Measurements from ENCODE around the gene ATXN10.
"Not testable (repeated sequence)": the region's sequence is repeated elsewhere in the genome, so short reads cannot be mapped to it uniquely, and the experiment has no call there.

The ATXN10 gene

GRCh38 chr22:45680932-45681700 is 9.5 kb downstream of the ATXN10 start:
- DNase-seq: no peak

GRCh38 chr22:45682064-45682463 is 10.4 kb downstream of the ATXN10 start:
- no peak for DNase-seq

GRCh38 chr22:45682773-45683172 is 11.1 kb downstream of the ATXN10 start:
- not testable (repeated sequence) for DNase-seq

- no peak for DNase-seq
Observed at GRCh38 chr22:45683248-45683647, 11.6 kb downstream of the ATXN10 start.

- DNase-seq: no peak
Observed at GRCh38 chr22:45683680-45684079, 12.0 kb downstream of the ATXN10 start.

GRCh38 chr22:45684169-45684568 is 12.5 kb downstream of the ATXN10 start:
- no peak for DNase-seq

- DNase-seq: no peak
Observed at GRCh38 chr22:45684752-45685574, 13.3 kb downstream of the ATXN10 start.

GRCh38 chr22:45686004-45686403 is 14.4 kb downstream of the ATXN10 start:
- no peak for DNase-seq

GRCh38 chr22:45686836-45687235 is 15.2 kb downstream of the ATXN10 start:
- no peak for DNase-seq

GRCh38 chr22:45688600-45689080 is 17.0 kb downstream of the ATXN10 start:
- no peak for DNase-seq

- no peak for DNase-seq
Observed at GRCh38 chr22:45689211-45689610, 17.6 kb downstream of the ATXN10 start.

GRCh38 chr22:45690008-45690407 is 18.4 kb downstream of the ATXN10 start:
- DNase-seq: no peak

- DNase-seq: no peak
Observed at GRCh38 chr22:45692549-45692948, 20.9 kb downstream of the ATXN10 start.

GRCh38 chr22:45693835-45694234 is 22.2 kb downstream of the ATXN10 start:
- no peak for DNase-seq

- DNase-seq: no peak
Observed at GRCh38 chr22:45696227-45696626, 24.6 kb downstream of the ATXN10 start.

- DNase-seq: no peak
Observed at GRCh38 chr22:45698094-45698493, 26.5 kb downstream of the ATXN10 start.

- DNase-seq: no peak
Observed at GRCh38 chr22:45702981-45703380, 31.3 kb downstream of the ATXN10 start.

- DNase-seq: no peak
Observed at GRCh38 chr22:45703758-45704157, 32.1 kb downstream of the ATXN10 start.

- no peak for DNase-seq
Observed at GRCh38 chr22:45704648-45705047, 33.0 kb downstream of the ATXN10 start.

GRCh38 chr22:45707605-45708004 is 36.0 kb downstream of the ATXN10 start:
- DNase-seq: no peak

GRCh38 chr22:45708145-45708544 is 36.5 kb downstream of the ATXN10 start:
- no peak for DNase-seq

GRCh38 chr22:45709060-45709739 is 37.6 kb downstream of the ATXN10 start:
- peak; percentile 7 for DNase-seq

GRCh38 chr22:45709866-45710265 is 38.2 kb downstream of the ATXN10 start:
- no peak for DNase-seq
